ENCODE measurements around the gene EIPR1. TPM values are rescaled to one million over a fixed set of nuclear protein-coding genes. Genes with fewer than 3 reads are reported as not detected.

Gene EIPR1
- total and polyA plus RNA-seq, 2 donors (not counting 1 experiment from before 2014, with no cell fraction given): 22.3 to 23.9 TPM

- TF ChIP-seq CTCF (conservative IDR thresholded peaks at IDR 0.05 in 1 of 2, IDR thresholded peaks at IDR 0.05 in 1 of 2; ENCODE audit: low read depth in 1 of 2, low read length in 2 of 2): no peak
- TF ChIP-seq EZH2 (IDR thresholded peaks at IDR 0.05; ENCODE audit: low read length, missing control alignments): no peak
- no peaks in the 10 kb centered on the region for H3K27me3 ChIP-seq (ENCODE audit: control insufficient read depth, insufficient read depth, low read length)
- peaks cover 3% of the 10 kb centered on the region for H3K4me1 ChIP-seq (ENCODE audit: control insufficient read depth, extremely low read depth, insufficient read depth, low read length)
- H3K36me3 ChIP-seq (ENCODE audit: control insufficient read depth, insufficient read depth, low read length): no peaks in the 10 kb centered on the region
- no peaks in the 10 kb centered on the region for H4K20me1 ChIP-seq (ENCODE audit: control insufficient read depth, extremely low read depth, insufficient read depth, low read length)
- no peak for DNase-seq (ENCODE audit: low read depth in 2 of 2)
- H3K4me3 ChIP-seq (replicated peaks in 1 of 4; ENCODE audit: control extremely low read depth in 1 of 4, insufficient read depth in 1 of 4, low read depth in 3 of 4, low read length in 4 of 4): no peak overlapping the region
- H3K9me3 ChIP-seq (ENCODE audit: control insufficient read depth, insufficient read depth, low read depth, low read length): no peaks in the 10 kb centered on the region
- H3K79me2 ChIP-seq (ENCODE audit: control insufficient read depth, insufficient read depth, low read length): no peaks in the 10 kb centered on the region
- no peak overlapping the region for H2AFZ ChIP-seq (ENCODE audit: low read length)
- H3K9ac ChIP-seq (ENCODE audit: insufficient read depth, low read length): no peak overlapping the region
- no peak overlapping the region for H3K4me2 ChIP-seq (ENCODE audit: extremely low read depth, insufficient read depth, low read length)
- no peak overlapping the region for H3K27ac ChIP-seq (ENCODE audit: insufficient read depth, low read length)
Observed at GRCh38 chr2:3305952-3306351, 71.7 kb downstream of the EIPR1 start.

GRCh38 chr2:3305431-3305830 is 72.2 kb downstream of the EIPR1 start:
- TF ChIP-seq CTCF (conservative IDR thresholded peaks at IDR 0.05 in 1 of 2, IDR thresholded peaks at IDR 0.05 in 1 of 2; ENCODE audit: low read depth in 1 of 2, low read length in 2 of 2) (no peak), EZH2 (IDR thresholded peaks at IDR 0.05; ENCODE audit: low read length, missing control alignments) (no peak)
- no peaks in the 10 kb centered on the region for H3K36me3 ChIP-seq (ENCODE audit: control insufficient read depth, insufficient read depth, low read length)
- H3K27me3 ChIP-seq (ENCODE audit: control insufficient read depth, insufficient read depth, low read length): no peaks in the 10 kb centered on the region
- H4K20me1 ChIP-seq (ENCODE audit: control insufficient read depth, extremely low read depth, insufficient read depth, low read length): no peaks in the 10 kb centered on the region
- H3K9ac ChIP-seq (ENCODE audit: insufficient read depth, low read length): no peak overlapping the region
- no peak overlapping the region for H3K4me3 ChIP-seq (replicated peaks in 1 of 4; ENCODE audit: control extremely low read depth in 1 of 4, insufficient read depth in 1 of 4, low read depth in 3 of 4, low read length in 4 of 4)
- H3K27ac ChIP-seq (ENCODE audit: insufficient read depth, low read length): no peak overlapping the region
- H3K9me3 ChIP-seq (ENCODE audit: control insufficient read depth, insufficient read depth, low read depth, low read length): no peaks in the 10 kb centered on the region
- H2AFZ ChIP-seq (ENCODE audit: low read length): no peak overlapping the region
- peaks cover 3% of the 10 kb centered on the region for H3K4me1 ChIP-seq (ENCODE audit: control insufficient read depth, extremely low read depth, insufficient read depth, low read length)
- no peak overlapping the region for H3K4me2 ChIP-seq (ENCODE audit: extremely low read depth, insufficient read depth, low read length)
- no peak for DNase-seq (ENCODE audit: low read depth in 2 of 2)
- no peaks in the 10 kb centered on the region for H3K79me2 ChIP-seq (ENCODE audit: control insufficient read depth, insufficient read depth, low read length)

GRCh38 chr2:3303583-3304406 is 73.8 kb downstream of the EIPR1 start:
- Histone ChIP-seq H3K79me2 (ENCODE audit: control insufficient read depth, insufficient read depth, low read length) (no peaks in the 10 kb centered on the region), H2AFZ (ENCODE audit: low read length) (peak overlapping the region; percentile 55), H3K4me3 (replicated peaks in 1 of 4; ENCODE audit: control extremely low read depth in 1 of 4, insufficient read depth in 1 of 4, low read depth in 3 of 4, low read length in 4 of 4) (peak overlapping the region; percentile 22 to 51 (median 32)), H3K27ac (ENCODE audit: insufficient read depth, low read length) (peak overlapping the region; percentile 36), H4K20me1 (ENCODE audit: control insufficient read depth, extremely low read depth, insufficient read depth, low read length) (no peaks in the 10 kb centered on the region), H3K9ac (ENCODE audit: insufficient read depth, low read length) (peak overlapping the region; percentile 38), H3K9me3 (ENCODE audit: control insufficient read depth, insufficient read depth, low read depth, low read length) (no peaks in the 10 kb centered on the region), H3K36me3 (ENCODE audit: control insufficient read depth, insufficient read depth, low read length) (no peaks in the 10 kb centered on the region), H3K27me3 (ENCODE audit: control insufficient read depth, insufficient read depth, low read length) (no peaks in the 10 kb centered on the region), H3K4me1 (ENCODE audit: control insufficient read depth, extremely low read depth, insufficient read depth, low read length) (peaks cover 3% of the 10 kb centered on the region), H3K4me2 (ENCODE audit: extremely low read depth, insufficient read depth, low read length) (peak overlapping the region; percentile 59)
- DNase-seq (ENCODE audit: low read depth in 2 of 2): peak; percentile 78 to 80
- TF ChIP-seq EZH2 (IDR thresholded peaks at IDR 0.05; ENCODE audit: low read length, missing control alignments) (no peak), CTCF (conservative IDR thresholded peaks at IDR 0.05 in 1 of 2, IDR thresholded peaks at IDR 0.05 in 1 of 2; ENCODE audit: low read depth in 1 of 2, low read length in 2 of 2) (peak; percentile 75 to 92)
